ENCODE measurements around the gene ITIH5.

Gene ITIH5

DNA sequence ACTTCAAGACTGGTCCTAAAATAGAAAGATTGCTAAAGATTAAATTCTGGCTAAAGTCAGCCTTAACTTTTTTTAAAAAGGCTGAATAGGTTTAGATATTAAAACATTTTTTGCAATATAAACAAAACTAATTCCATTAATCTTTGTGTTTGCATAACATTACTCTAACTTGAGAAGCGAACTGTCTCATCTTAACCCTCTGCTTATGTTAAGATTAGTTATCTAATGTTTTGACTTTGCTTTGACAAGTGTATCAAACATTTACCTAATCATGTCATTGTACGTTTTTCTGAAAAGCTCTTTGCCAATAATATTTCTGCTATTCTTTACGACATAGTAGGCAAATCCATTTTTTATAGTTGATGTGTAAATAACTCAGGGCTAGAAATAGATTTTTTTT, 68.0 kb downstream of the ITIH5 start:
- TF ChIP-seq, protein P1, sequence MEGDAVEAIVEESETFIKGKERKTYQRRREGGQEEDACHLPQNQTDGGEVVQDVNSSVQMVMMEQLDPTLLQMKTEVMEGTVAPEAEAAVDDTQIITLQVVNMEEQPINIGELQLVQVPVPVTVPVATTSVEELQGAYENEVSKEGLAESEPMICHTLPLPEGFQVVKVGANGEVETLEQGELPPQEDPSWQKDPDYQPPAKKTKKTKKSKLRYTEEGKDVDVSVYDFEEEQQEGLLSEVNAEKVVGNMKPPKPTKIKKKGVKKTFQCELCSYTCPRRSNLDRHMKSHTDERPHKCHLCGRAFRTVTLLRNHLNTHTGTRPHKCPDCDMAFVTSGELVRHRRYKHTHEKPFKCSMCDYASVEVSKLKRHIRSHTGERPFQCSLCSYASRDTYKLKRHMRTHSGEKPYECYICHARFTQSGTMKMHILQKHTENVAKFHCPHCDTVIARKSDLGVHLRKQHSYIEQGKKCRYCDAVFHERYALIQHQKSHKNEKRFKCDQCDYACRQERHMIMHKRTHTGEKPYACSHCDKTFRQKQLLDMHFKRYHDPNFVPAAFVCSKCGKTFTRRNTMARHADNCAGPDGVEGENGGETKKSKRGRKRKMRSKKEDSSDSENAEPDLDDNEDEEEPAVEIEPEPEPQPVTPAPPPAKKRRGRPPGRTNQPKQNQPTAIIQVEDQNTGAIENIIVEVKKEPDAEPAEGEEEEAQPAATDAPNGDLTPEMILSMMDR (IDR thresholded peaks at IDR 0.05; ENCODE audit: unreplicated experiment in 3 of 3), result no peak
- no peaks in the 10 kb centered on the region for H3K4me1 Mint-ChIP-seq
- H3K27ac Mint-ChIP-seq, result no peak overlapping the region
- H3K9me3 Mint-ChIP-seq, result peaks cover 3% of the 10 kb centered on the region
- no peak overlapping the region for H3K4me3 Mint-ChIP-seq
- peaks cover 3% of the 10 kb centered on the region for H3K36me3 Mint-ChIP-seq (ENCODE audit: low read depth)
- peaks cover 13% of the 10 kb centered on the region for H3K27me3 Mint-ChIP-seq (ENCODE audit: low read depth)

GRCh38 chr10:7596356-7596755, 70.4 kb downstream of the ITIH5 start:
- H3K27me3 Mint-ChIP-seq (ENCODE audit: low read depth), result peaks cover 6% of the 10 kb centered on the region
- H3K36me3 Mint-ChIP-seq (ENCODE audit: low read depth), result peaks cover 3% of the 10 kb centered on the region
- no peaks in the 10 kb centered on the region for H3K4me1 Mint-ChIP-seq
- H3K27ac Mint-ChIP-seq, result no peak overlapping the region
- no peaks in the 10 kb centered on the region for H3K9me3 Mint-ChIP-seq
- TF ChIP-seq, protein P1 (IDR thresholded peaks at IDR 0.05; ENCODE audit: unreplicated experiment in 3 of 3), result no peak
- H3K4me3 Mint-ChIP-seq, result no peak overlapping the region

DNA sequence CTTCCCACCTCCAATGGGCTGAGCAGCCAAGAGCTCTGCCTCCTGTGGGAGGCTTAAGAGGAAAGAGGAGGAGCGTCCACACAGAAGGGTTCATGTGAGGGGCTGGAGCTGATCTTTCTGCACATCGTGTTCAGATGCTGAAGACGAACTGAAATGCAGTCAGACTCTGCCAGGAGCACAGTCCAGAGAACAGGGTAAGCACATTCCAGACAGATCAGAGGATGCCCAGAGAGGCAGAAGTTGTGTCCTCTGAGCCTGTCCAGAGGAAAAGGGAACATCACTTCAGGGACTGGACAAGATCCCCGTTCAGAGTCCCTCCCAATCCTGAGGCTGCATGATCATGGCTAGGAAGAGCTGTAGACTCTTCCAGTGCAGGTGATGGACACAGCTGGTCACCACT, 72.9 kb downstream of the ITIH5 start:
- Mint-ChIP-seq H3K27ac (no peak overlapping the region), H3K4me3 (no peak overlapping the region), H3K9me3 (no peaks in the 10 kb centered on the region), H3K4me1 (no peaks in the 10 kb centered on the region), H3K36me3 (ENCODE audit: low read depth) (peaks cover 3% of the 10 kb centered on the region), H3K27me3 (ENCODE audit: low read depth) (peaks cover 9% of the 10 kb centered on the region)
- TF ChIP-seq, protein P1 (IDR thresholded peaks at IDR 0.05; ENCODE audit: unreplicated experiment in 3 of 3), result no peak

GRCh38 chr10:7593063-7593462, 73.7 kb downstream of the ITIH5 start:
- no peaks in the 10 kb centered on the region for H3K9me3 Mint-ChIP-seq
- H3K27ac Mint-ChIP-seq, result no peak overlapping the region
- TF ChIP-seq, protein P1 (IDR thresholded peaks at IDR 0.05; ENCODE audit: unreplicated experiment in 3 of 3), result no peak
- H3K27me3 Mint-ChIP-seq (ENCODE audit: low read depth), result peaks cover 9% of the 10 kb centered on the region
- H3K4me3 Mint-ChIP-seq, result no peak overlapping the region
- no peaks in the 10 kb centered on the region for H3K4me1 Mint-ChIP-seq
- H3K36me3 Mint-ChIP-seq (ENCODE audit: low read depth), result peaks cover 3% of the 10 kb centered on the region

DNA sequence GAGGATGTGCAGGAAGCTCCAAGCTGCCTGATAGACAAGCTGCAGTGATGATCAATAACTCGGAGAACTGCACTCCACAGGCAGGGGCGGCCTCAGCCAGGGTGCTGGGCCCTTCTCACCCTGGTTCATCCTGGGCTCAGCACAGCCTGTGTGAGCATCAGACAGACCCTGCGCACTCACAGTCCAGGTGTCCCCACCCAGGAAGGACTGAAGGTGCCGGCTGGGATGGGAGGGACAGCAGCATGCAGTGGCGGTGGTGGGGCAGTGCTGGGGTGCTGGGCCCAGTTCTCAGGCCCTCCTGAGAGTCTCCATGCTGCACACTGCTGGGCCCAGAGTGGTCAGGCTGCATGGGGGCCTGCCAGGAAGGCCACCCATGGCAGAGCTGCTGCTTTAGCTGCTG, 74.1 kb downstream of the ITIH5 start:
- TF ChIP-seq, protein P1 (IDR thresholded peaks at IDR 0.05; ENCODE audit: unreplicated experiment in 3 of 3), result no peak
- Mint-ChIP-seq H3K9me3 (no peaks in the 10 kb centered on the region), H3K27ac (no peak overlapping the region), H3K4me1 (no peaks in the 10 kb centered on the region), H3K36me3 (ENCODE audit: low read depth) (peaks cover 3% of the 10 kb centered on the region), H3K4me3 (no peak overlapping the region), H3K27me3 (ENCODE audit: low read depth) (peaks cover 9% of the 10 kb centered on the region)

- no peaks in the 10 kb centered on the region for H3K9me3 Mint-ChIP-seq
- peaks cover 3% of the 10 kb centered on the region for H3K36me3 Mint-ChIP-seq (ENCODE audit: low read depth)
- H3K27ac Mint-ChIP-seq, result no peak overlapping the region
- peaks cover 14% of the 10 kb centered on the region for H3K27me3 Mint-ChIP-seq (ENCODE audit: low read depth)
- H3K4me1 Mint-ChIP-seq, result no peaks in the 10 kb centered on the region
- H3K4me3 Mint-ChIP-seq, result no peak overlapping the region
- TF ChIP-seq, protein P1 (IDR thresholded peaks at IDR 0.05; ENCODE audit: unreplicated experiment in 3 of 3), result no peak
These were observed 76.5 kb downstream of the ITIH5 start for GRCh38 chr10:7590271-7590670.
